Upper lobe of left lung (tissue), 4 donors: ENCODE results near the gene AFAP1.

Experiments used
- EP300 ChIP-seq, 4 donors: sonication (generic); formaldehyde crosslinking; IDR thresholded peaks; one replicate each; pipeline ENCODE4 v1.5.1; 2017; ENCODE audit warnings: antibody characterized with exemption in 4 of 4, control low read depth in 2 of 4
- POLR2A ChIP-seq, 4 donors: fragments of 450-650 bp; IDR thresholded peaks; one replicate each; pipeline ENCODE4 v1.5.1; 2016 to 2017; ENCODE audit warnings: antibody characterized with exemption in 4 of 4, mild to moderate bottlenecking in 2 of 4
- TF ChIP-seq, protein P1 (sequence below), 6 experiments: fragments of 450-650 bp in 4 of 6; fragments of 200-600 bp in 2 of 6; sonication (generic) in 2 of 6; IDR thresholded peaks; one replicate each; pipeline ENCODE4 v1.5.1; 2016 to 2019; ENCODE audit warnings: antibody characterized with exemption in 6 of 6

DNA sequence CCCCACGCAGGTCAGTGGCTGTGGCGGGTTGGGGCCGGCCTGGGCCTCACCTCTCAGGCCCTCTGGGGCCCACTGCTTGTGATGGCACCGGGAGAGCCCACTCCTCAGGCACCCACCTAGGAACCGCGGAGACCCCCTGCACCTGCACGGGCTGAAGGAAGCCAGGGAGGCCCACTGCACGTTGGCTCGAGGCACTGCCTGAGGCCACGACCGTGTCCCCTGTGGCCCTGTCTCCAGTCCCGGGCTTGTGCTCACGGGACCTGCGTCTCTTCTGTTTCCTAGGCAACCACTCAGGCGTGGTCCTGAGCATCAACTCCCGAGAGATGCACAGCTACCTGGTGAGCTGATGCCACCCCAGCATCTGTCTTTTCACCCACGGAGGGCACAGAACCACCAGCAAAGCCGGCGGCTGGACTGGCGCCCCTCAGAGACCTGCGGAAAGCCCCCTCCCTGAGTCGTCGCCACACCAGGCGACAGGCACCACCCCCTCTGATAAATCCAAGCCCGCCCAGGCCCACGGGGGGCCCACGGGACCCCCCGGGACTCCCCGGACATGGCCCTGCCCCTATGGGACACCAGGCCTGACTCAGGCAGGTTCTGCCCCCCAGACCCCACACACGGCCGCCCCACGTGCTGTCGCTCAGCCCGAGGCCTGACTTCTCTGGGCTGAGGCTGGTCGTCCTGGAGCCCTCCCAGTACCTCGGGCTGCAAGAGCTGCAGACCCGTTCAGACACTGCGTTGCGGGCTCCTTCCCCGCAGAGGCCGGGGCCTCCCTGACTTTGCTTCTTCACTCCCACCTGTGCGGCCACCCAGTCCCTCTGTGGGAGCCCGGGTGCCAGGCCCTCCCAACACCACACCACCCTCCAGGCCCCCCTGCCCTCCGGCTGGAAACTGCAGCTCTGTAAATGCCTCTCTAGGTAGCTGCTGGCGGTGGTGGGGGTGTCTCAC is 199.5 kb downstream of the AFAP1 start:
- TF ChIP-seq, protein P1, sequence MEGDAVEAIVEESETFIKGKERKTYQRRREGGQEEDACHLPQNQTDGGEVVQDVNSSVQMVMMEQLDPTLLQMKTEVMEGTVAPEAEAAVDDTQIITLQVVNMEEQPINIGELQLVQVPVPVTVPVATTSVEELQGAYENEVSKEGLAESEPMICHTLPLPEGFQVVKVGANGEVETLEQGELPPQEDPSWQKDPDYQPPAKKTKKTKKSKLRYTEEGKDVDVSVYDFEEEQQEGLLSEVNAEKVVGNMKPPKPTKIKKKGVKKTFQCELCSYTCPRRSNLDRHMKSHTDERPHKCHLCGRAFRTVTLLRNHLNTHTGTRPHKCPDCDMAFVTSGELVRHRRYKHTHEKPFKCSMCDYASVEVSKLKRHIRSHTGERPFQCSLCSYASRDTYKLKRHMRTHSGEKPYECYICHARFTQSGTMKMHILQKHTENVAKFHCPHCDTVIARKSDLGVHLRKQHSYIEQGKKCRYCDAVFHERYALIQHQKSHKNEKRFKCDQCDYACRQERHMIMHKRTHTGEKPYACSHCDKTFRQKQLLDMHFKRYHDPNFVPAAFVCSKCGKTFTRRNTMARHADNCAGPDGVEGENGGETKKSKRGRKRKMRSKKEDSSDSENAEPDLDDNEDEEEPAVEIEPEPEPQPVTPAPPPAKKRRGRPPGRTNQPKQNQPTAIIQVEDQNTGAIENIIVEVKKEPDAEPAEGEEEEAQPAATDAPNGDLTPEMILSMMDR (IDR thresholded peaks at IDR 0.05): no peak
- TF ChIP-seq EP300 (IDR thresholded peaks at IDR 0.05) (no peak), POLR2A (IDR thresholded peaks at IDR 0.05) (no peak)
